Measurements from ENCODE around the gene FNDC3B. TPM values are rescaled to one million over a fixed set of nuclear protein-coding genes. Genes with fewer than 3 reads are reported as not detected.

FNDC3B gene
- total RNA-seq, 2 donors from 2014 or later, result 57.6 to 69.3 TPM

- H3K4me3 ChIP-seq, result no peak overlapping the region
- H3K36me3 ChIP-seq, result no peaks in the 10 kb centered on the region
- no peaks in the 10 kb centered on the region for H3K9me3 ChIP-seq
- no peak for TF ChIP-seq CTCF (IDR thresholded peaks at IDR 0.05)
- no peaks in the 10 kb centered on the region for H3K4me1 ChIP-seq
- no peak for DNase-seq (ENCODE audit: low spot score)
- no peaks in the 10 kb centered on the region for H3K27me3 ChIP-seq
- H3K27ac ChIP-seq, result no peak overlapping the region
Measured at GRCh38 chr3:172018364-172018763, 21.0 kb upstream of the FNDC3B start.

DNA sequence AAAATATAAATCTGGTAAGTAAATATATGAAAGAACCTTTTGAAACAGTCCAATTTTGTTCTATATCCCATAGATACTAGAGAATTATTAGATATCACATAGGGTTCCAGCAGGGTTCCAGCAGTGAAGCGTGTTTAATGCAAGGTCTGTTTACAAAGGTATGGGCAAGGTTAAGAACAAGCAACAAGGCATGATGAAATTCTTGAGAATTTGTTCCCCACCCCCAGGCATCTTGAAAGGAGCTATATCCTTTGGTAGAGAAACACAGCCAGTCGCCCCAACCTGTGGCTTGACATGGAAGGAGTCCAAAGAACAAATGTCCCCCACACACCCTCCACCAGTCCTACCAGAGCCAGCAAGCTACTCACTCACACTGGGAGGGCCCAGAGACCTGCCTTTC lies 18.6 kb upstream of the FNDC3B start:
- no peaks in the 10 kb centered on the region for H3K27me3 ChIP-seq
- no peaks in the 10 kb centered on the region for H3K4me1 ChIP-seq
- no peak overlapping the region for H3K27ac ChIP-seq
- no peak for TF ChIP-seq CTCF (IDR thresholded peaks at IDR 0.05)
- H3K9me3 ChIP-seq, result no peaks in the 10 kb centered on the region
- H3K36me3 ChIP-seq, result no peaks in the 10 kb centered on the region
- no peak overlapping the region for H3K4me3 ChIP-seq
- no peak for DNase-seq (ENCODE audit: low spot score)

DNA sequence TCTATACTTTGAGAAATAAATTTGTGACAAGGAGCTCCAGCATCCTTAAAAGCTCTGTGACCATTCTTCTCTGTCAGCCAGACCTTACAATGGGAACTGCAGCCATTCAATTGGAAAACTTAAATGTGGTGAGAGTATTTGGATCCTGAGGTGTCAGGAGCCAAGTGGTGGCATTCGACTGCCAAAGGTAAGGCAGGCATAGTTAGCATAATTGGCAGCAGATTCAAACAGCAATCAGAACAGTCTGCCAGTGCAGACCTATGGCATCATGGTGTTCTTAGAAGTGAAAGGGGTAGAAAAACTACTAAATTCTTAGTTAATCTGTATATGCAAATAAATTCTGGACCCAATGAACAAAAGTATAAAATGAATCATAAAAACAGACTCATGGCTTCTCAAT lies 18.2 kb upstream of the FNDC3B start:
- H3K36me3 ChIP-seq, result no peaks in the 10 kb centered on the region
- no peak overlapping the region for H3K4me3 ChIP-seq
- DNase-seq (ENCODE audit: low spot score), result no peak
- no peaks in the 10 kb centered on the region for H3K9me3 ChIP-seq
- no peak for TF ChIP-seq CTCF (IDR thresholded peaks at IDR 0.05)
- no peaks in the 10 kb centered on the region for H3K4me1 ChIP-seq
- H3K27me3 ChIP-seq, result no peaks in the 10 kb centered on the region
- no peak overlapping the region for H3K27ac ChIP-seq

DNA sequence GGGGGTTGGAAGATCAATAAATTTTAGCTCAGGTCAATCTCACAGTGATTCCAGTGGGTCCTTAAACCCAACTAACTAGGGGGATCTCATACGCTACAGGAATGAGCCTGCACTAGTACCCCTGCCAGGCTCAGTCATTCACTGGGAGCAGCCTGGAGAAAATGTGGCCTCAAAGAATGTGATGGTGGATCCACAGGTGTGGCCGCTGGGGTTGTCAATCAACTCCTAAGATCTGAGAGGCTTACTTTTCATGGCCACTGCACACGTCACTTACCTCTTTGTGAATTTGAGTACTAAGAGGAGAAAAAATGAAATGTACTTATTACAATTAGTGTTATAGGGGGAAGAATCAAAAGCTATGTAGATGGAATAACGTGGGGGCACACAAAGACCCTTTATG lies 17.5 kb upstream of the FNDC3B start:
- H3K4me1 ChIP-seq, result no peaks in the 10 kb centered on the region
- no peaks in the 10 kb centered on the region for H3K9me3 ChIP-seq
- TF ChIP-seq CTCF (IDR thresholded peaks at IDR 0.05), result no peak
- H3K27me3 ChIP-seq, result no peaks in the 10 kb centered on the region
- H3K4me3 ChIP-seq, result no peak overlapping the region
- no peaks in the 10 kb centered on the region for H3K36me3 ChIP-seq
- H3K27ac ChIP-seq, result no peak overlapping the region
- DNase-seq (ENCODE audit: low spot score), result no peak

DNA sequence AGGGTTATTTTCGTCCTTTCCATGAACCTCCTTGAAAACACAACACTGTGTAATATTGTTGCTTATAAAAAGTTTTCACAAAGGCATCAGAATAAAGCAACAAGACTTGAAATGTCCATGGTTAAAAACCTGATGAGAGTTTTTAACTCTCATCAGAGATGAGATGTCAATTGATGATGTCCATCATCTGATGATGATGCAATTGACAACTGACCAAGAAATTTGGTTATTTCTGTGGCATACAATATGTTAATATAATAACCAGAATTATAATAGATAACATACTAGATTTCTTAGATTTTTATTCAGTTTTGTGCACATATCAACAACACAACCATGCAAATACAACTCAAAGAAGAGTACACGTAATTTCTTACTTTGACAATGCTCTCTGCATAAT lies 15.5 kb upstream of the FNDC3B start:
- no peaks in the 10 kb centered on the region for H3K9me3 ChIP-seq
- H3K27ac ChIP-seq, result no peak overlapping the region
- no peaks in the 10 kb centered on the region for H3K4me1 ChIP-seq
- DNase-seq (ENCODE audit: low spot score), result no peak
- H3K27me3 ChIP-seq, result no peaks in the 10 kb centered on the region
- no peak for TF ChIP-seq CTCF (IDR thresholded peaks at IDR 0.05)
- H3K4me3 ChIP-seq, result no peak overlapping the region
- no peaks in the 10 kb centered on the region for H3K36me3 ChIP-seq

DNA sequence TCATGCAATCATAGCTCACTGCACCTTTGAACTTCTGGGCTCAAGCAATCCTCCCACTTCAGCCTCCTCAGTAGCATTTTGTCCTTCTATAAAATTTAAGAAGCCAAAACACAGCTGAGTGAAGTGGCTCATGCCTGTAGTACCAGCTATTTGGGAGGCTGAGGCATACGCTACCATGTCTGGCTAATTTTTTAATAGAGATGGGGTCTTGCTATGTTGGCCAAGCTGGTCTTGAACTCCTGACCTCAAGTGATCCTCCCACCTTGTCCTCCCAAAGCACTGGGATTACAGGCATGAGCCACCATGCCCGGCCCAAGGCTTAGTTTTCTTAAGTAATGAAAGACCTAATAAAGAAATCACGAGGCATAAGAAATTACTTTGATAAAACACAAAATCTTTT lies 14.7 kb upstream of the FNDC3B start:
- no peak for DNase-seq (ENCODE audit: low spot score)
- no peak for TF ChIP-seq CTCF (IDR thresholded peaks at IDR 0.05)
- Histone ChIP-seq H3K9me3 (no peaks in the 10 kb centered on the region), H3K36me3 (no peaks in the 10 kb centered on the region), H3K4me3 (no peak overlapping the region), H3K27ac (no peak overlapping the region), H3K4me1 (no peaks in the 10 kb centered on the region), H3K27me3 (no peaks in the 10 kb centered on the region)

All from right atrium auricular region (tissue), 2 donors.